ENCODE data around the gene KCNG2. TPM values are rescaled to one million over a fixed set of nuclear protein-coding genes. Genes with fewer than 3 reads are reported as not detected.
"Not testable (repeated sequence)": the region's sequence is repeated elsewhere in the genome, so short reads cannot be mapped to it uniquely, and the experiment has no call there.

Gene KCNG2, protein sequence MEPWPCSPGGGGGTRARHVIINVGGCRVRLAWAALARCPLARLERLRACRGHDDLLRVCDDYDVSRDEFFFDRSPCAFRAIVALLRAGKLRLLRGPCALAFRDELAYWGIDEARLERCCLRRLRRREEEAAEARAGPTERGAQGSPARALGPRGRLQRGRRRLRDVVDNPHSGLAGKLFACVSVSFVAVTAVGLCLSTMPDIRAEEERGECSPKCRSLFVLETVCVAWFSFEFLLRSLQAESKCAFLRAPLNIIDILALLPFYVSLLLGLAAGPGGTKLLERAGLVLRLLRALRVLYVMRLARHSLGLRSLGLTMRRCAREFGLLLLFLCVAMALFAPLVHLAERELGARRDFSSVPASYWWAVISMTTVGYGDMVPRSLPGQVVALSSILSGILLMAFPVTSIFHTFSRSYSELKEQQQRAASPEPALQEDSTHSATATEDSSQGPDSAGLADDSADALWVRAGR
- polyA plus RNA-seq (2013, experiment 1 of 2): 0.18 TPM
- not detected for polyA plus RNA-seq (2013, experiment 2 of 2)

DNA sequence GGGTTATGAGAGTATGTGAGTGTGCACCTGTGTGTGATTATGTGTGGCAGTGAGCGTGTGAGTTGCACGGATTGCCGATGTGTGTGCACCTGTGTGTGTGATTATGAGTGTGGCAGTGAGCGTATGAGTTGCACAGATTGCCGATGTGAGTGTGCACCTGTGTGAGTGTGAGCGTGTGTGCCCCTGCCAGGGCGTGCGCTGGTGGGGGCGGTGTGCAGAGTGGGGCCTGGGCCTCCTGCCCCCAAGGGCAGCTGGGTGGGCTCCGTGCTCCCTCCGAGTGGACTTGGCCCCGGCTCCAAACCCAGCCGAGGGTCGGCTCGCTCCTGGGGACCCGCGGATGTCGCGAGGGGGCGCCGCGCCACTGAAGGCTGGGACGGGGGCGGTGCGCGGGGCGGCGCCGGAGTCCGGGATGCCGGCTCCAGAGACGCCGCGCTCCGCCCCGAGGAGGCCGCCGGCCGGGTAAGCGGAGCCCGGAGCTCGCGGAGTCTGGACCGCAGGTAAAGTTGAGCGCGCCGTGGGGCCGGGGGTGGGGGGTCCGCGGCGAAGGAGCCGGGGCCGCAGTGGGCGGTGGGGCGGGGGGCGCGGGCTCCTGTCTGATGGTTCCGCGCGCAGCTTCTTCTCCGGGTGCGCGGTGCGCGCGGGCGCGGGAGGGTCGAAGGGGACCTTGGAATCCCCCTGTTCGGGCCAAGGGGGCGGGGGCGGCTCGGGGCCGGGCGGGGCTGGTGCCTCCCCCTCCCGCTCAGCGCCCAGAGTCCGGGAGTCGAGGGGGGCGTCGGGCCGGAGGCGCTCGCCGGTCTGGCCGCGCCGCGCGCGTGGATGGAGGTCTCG lies at the start of gene KCNG2:
TSS of gene KCNG2 (plus strand) at position 421 of the 828 bp plus-strand sequence. CDS start 65,730 bp downstream, outside the sequence.
- Histone ChIP-seq H3K36me3 (ENCODE audit: control insufficient read depth, insufficient read depth, low read length) (no peaks in the 10 kb centered on the region), H3K4me1 (ENCODE audit: control insufficient read depth, insufficient read depth, low read length, poor library complexity, severe bottlenecking) (no peaks in the 10 kb centered on the region), H3K9me3 (ENCODE audit: control insufficient read depth, low read length) (no peaks in the 10 kb centered on the region), H3K4me3 (ENCODE audit: extremely low read depth, insufficient read depth, low read length, poor library complexity, severe bottlenecking) (peak within 1 kb of the TSS; percentile 28), H3K27ac (ENCODE audit: low read depth, low read length, severe bottlenecking) (no peak within 1 kb of the TSS)
- 9 to 11% methylated on average over 41 to 63 of the region's 92 CpGs for WGBS, 2 experiments (ENCODE audit: insufficient coverage in 2 of 2)

DNA sequence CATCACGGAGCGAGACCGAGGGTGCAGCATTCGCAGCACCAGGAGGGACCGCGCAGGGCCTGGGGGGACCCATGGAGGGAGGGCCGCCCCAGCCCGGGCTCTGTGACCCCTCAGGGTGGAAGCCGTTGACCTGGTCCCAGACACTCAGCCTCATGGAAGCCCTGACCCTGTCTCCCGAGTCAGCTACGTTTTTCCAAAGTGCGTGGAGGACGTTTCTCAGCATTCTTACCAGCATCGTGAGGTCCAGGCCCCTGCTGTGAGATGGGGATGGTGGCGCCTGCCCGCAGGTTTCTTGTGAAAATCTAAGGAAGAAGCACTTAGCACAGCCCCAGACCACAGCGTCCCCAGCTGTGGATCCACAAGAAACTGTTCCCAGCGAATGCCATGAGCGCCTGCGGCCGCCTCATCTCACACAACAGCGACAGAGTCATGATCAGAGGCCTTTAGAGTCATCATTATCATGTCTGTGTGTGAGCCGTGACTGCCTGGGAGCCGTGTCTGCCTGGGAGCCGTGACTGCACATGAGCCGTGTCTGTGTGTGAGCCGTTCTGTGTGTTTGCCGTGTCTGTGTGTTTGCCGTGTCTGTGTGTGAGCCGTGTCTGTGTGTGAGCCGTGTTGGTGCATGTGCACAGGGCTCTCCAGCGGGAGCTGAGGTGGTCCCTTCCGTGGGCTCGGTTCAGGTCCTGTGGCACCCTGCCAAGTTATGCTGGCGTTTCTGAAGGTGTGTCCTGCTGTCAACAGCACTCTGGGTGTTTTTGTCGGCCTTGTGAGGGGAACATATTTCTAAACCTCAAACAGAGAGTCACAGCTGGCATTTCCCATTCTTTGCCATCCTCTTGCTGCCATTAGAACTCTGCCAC lies 49.2 kb upstream of the KCNG2 start:
- H3K4me3 ChIP-seq (ENCODE audit: extremely low read depth, insufficient read depth, low read length, poor library complexity, severe bottlenecking): no peak overlapping the region
- WGBS, 2 experiments (ENCODE audit: insufficient coverage in 2 of 2): 90 to 92% methylated on average over 30 to 36 of the region's 36 CpGs

DNA sequence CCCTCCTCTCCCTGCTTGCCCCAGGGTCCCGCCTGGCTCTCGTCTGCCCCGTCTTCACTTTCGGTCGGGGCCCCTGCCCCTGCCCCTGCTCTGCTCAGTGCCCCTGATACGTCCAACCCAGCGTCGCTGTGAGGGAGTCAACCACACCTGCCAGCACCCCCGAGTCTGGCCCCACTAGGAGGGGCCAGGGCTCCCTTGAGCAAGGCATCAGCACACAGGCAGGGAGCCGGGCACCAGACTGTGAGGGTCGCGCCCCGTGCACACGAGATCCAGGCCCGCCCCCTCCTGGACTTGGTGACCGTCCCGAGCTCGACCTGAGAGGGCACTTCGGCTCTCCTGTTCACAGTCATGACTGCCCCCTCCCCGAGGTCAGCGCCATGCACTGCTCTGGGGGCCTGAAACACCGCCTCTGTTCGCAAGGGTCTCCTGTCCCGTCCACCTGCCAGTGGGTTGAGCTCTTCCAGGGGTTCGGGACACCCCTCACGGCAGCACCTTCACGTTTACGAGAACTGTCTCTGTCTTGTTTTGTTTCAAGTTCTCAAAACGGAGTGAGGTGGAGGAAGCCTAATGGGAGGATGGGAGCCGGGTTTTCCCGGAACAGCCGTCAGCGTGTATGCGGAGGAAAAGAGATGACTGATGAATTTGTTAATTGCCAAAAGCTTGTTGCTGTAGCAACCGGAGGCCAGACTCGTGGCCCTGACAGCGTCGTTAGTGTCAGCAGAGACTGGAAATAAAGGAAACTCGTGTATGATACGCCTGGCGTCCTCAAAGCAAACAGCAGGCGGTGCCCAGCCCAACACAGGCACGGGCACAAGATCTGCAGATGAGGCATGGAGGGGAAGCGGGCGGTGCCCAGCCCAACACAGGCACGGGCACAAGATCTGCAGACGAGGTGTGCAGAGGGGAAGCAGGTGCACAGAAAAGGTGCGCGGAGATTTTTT lies 48.2 kb upstream of the KCNG2 start:
- H3K27ac ChIP-seq (ENCODE audit: low read depth, low read length, severe bottlenecking): no peak overlapping the region

More for the DNA sequence above, 49.2 kb upstream of the KCNG2 start:
- peaks cover 37% of the 10 kb centered on the region for H3K36me3 ChIP-seq (ENCODE audit: control insufficient read depth, insufficient read depth, low read length)
- no peaks in the 10 kb centered on the region for H3K9me3 ChIP-seq (ENCODE audit: control insufficient read depth, low read length)
- H3K4me1 ChIP-seq (ENCODE audit: control insufficient read depth, insufficient read depth, low read length, poor library complexity, severe bottlenecking): no peaks in the 10 kb centered on the region
- H3K27ac ChIP-seq (ENCODE audit: low read depth, low read length, severe bottlenecking): no peak overlapping the region

DNA sequence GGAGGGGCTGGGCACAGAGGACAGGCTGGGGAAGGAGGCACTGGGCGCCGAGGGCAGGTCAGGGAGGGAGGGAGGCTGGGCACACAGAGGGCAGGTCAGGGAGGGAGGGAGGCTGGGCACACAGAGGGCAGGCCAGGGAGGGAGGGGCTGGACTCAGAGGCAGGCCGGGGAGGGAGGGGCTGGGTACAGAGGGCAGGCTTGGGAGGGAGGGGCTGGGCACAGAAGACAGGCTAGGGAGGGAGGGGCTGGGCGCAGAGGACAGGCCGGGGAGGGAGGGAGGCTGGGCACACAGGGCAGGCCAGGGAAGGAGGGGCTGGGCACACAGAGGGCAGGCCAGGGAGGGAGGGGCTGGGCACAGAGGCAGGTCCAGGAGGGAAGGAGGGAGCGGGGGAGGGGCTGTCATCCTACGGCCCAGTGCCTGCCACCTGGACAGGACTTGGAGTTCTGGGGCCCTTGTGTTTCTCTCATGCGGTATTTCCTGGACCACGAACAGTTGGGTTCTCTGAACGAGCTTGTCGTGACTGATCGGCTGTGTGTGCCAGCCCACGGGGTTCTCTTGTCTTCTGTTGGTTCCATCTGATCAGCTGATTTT lies 46.7 kb upstream of the KCNG2 start:
- H3K9me3 ChIP-seq (ENCODE audit: control insufficient read depth, low read length): no peaks in the 10 kb centered on the region
- H3K4me3 ChIP-seq (ENCODE audit: extremely low read depth, insufficient read depth, low read length, poor library complexity, severe bottlenecking): no peak overlapping the region
- H3K27ac ChIP-seq (ENCODE audit: low read depth, low read length, severe bottlenecking): no peak overlapping the region
- WGBS, 2 experiments (ENCODE audit: insufficient coverage in 2 of 2): 91 to 96% methylated on average over 9 to 10 of the region's 13 CpGs
- H3K36me3 ChIP-seq (ENCODE audit: control insufficient read depth, insufficient read depth, low read length): peaks cover 44% of the 10 kb centered on the region
- H3K4me1 ChIP-seq (ENCODE audit: control insufficient read depth, insufficient read depth, low read length, poor library complexity, severe bottlenecking): no peaks in the 10 kb centered on the region

More for the DNA sequence above, 48.2 kb upstream of the KCNG2 start:
- Histone ChIP-seq H3K36me3 (ENCODE audit: control insufficient read depth, insufficient read depth, low read length) (peaks cover 39% of the 10 kb centered on the region), H3K4me3 (ENCODE audit: extremely low read depth, insufficient read depth, low read length, poor library complexity, severe bottlenecking) (no peak overlapping the region), H3K9me3 (ENCODE audit: control insufficient read depth, low read length) (no peaks in the 10 kb centered on the region), H3K4me1 (ENCODE audit: control insufficient read depth, insufficient read depth, low read length, poor library complexity, severe bottlenecking) (no peaks in the 10 kb centered on the region)
- 90 to 93% methylated on average over 41 to 49 of the region's 49 CpGs for WGBS, 2 experiments (ENCODE audit: insufficient coverage in 2 of 2)

DNA sequence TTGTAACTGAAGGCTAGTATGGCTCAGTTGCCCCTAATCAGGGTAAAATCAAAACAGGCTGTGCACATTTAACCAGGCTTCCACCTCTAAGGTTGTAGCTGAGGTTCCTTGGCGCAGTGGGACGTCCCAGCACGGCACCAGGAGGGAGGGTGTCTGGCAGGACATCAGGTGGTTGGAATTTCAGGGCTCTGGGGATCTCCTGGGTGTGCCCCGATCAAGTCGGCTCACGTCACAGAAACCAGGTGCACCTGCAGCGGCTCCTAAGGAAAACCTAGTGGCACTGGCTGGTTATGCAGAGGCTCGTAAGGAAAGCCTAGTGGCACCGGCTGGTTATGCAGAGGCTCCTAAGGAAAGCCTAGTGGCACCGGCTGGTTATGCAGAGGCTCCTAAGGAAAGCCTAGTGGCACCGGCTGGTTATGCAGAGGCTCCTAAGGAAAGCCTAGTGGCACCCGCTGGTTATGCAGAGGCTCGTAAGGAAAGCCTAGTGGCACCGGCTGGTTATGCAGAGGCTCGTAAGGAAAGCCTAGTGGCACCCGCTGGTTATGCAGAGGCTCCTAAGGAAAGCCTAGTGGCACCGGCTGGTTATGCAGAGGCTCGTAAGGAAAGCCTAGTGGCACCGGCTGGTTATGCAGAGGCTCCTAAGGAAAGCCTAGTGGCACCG lies 45.7 kb upstream of the KCNG2 start:
- peaks cover 39% of the 10 kb centered on the region for H3K36me3 ChIP-seq (ENCODE audit: control insufficient read depth, insufficient read depth, low read length)
- not testable (repeated sequence) for H3K4me1 ChIP-seq (ENCODE audit: control insufficient read depth, insufficient read depth, low read length, poor library complexity, severe bottlenecking); H3K27ac ChIP-seq (ENCODE audit: low read depth, low read length, severe bottlenecking); H3K9me3 ChIP-seq (ENCODE audit: control insufficient read depth, low read length); H3K4me3 ChIP-seq (ENCODE audit: extremely low read depth, insufficient read depth, low read length, poor library complexity, severe bottlenecking)
- 93 to 95% methylated on average over 8 to 9 of the region's 20 CpGs for WGBS, 2 experiments (ENCODE audit: insufficient coverage in 2 of 2)

DNA sequence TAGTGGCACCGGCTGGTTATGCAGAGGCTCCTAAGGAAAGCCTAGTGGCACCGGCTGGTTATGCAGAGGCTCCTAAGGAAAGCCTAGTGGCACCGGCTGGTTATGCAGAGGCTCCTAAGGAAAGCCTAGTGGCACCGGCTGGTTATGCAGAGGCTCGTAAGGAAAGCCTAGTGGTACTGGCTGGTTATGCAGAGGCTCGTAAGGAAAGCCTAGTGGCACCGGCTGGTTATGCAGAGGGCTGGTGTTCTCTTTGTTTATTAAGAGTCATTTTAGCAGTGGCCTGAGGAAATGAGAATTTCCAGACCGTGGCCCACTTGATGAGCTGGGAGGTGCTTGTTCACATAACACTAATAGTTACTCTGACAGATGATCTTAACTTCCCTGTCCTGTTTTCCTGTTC lies 44.8 kb upstream of the KCNG2 start:
- not testable (repeated sequence) for H3K4me3 ChIP-seq (ENCODE audit: extremely low read depth, insufficient read depth, low read length, poor library complexity, severe bottlenecking); H3K4me1 ChIP-seq (ENCODE audit: control insufficient read depth, insufficient read depth, low read length, poor library complexity, severe bottlenecking); H3K27ac ChIP-seq (ENCODE audit: low read depth, low read length, severe bottlenecking); H3K9me3 ChIP-seq (ENCODE audit: control insufficient read depth, low read length)
- WGBS, 2 experiments (ENCODE audit: insufficient coverage in 2 of 2): 100% methylated on average over 2 of the region's 8 CpGs; no CpG with 5 or more reads in 1 of the 2 experiments
- peaks cover 32% of the 10 kb centered on the region for H3K36me3 ChIP-seq (ENCODE audit: control insufficient read depth, insufficient read depth, low read length)

DNA sequence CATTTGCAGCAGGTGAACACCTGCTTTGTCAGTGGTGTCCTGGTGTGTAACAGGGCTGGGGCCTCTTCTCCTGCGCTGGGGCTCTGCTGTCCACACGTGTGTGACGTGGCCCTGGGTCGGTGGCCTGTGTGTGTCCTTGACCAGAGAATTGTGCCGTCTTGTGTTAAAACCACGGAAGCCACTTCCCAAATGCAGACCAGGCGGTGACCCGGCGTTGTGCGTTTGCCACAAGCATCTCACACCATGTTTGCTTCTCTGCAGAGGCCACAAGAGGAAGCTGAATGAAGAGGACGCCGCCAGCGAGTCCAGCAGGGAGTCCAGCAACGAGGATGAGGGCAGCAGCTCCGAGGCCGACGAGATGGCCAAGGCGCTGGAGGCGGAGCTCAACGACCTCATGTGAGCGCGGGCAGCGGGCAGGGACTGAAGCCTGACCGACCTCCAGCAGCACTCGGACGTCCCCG lies 44.3 kb upstream of the KCNG2 start:
- no peaks in the 10 kb centered on the region for H3K9me3 ChIP-seq (ENCODE audit: control insufficient read depth, low read length)
- H3K36me3 ChIP-seq (ENCODE audit: control insufficient read depth, insufficient read depth, low read length): peaks cover 31% of the 10 kb centered on the region
- no peak overlapping the region for H3K27ac ChIP-seq (ENCODE audit: low read depth, low read length, severe bottlenecking)
- H3K4me3 ChIP-seq (ENCODE audit: extremely low read depth, insufficient read depth, low read length, poor library complexity, severe bottlenecking): no peak overlapping the region
- WGBS, 2 experiments (ENCODE audit: insufficient coverage in 2 of 2): 92 to 96% methylated on average over 24 to 27 of the region's 27 CpGs
- no peaks in the 10 kb centered on the region for H3K4me1 ChIP-seq (ENCODE audit: control insufficient read depth, insufficient read depth, low read length, poor library complexity, severe bottlenecking)

DNA sequence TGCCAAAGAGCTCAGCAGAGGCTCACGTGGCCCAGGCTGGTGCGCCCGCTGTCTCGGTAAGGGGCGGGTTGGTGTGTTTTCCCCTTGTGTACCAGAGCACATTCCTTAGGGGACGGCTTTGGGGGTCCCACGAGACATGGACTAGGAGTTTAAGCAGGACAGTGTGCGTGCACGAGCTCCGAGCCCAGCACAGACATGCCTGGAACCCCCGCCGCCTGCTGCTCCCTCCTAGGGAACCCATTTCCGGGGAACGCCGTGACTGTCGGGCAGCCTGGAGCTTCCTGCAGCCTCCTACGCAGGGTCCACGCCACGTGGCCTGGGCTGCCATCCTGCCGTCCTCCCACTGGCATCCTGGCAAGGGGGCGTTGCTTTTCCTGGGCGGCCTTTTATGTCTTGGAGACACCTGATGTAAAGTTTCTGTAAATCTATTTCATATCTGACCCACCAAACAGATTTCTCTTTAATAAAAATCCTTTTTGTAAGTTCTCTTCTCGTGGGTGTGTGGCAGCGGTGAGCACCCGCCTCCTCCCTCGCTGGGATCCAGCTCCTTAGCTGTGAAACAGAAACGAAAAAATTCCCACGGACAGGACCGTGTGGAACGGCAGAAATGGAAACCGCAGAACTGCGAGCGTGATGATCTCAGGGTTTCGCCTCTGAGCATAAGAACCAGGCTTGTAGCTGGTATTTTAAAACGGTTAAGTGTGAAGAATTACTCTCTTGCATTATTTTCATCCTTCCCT lies 43.5 kb upstream of the KCNG2 start:
- H3K27ac ChIP-seq (ENCODE audit: low read depth, low read length, severe bottlenecking): no peak overlapping the region
- no peaks in the 10 kb centered on the region for H3K4me1 ChIP-seq (ENCODE audit: control insufficient read depth, insufficient read depth, low read length, poor library complexity, severe bottlenecking)
- 96% methylated on average over 29 to 32 of the region's 35 CpGs for WGBS, 2 experiments (ENCODE audit: insufficient coverage in 2 of 2)
- H3K4me3 ChIP-seq (ENCODE audit: extremely low read depth, insufficient read depth, low read length, poor library complexity, severe bottlenecking): no peak overlapping the region
- H3K9me3 ChIP-seq (ENCODE audit: control insufficient read depth, low read length): no peaks in the 10 kb centered on the region
- H3K36me3 ChIP-seq (ENCODE audit: control insufficient read depth, insufficient read depth, low read length): peaks cover 26% of the 10 kb centered on the region

Measured in mesodermal cell (in vitro differentiated cells).